ENCODE measurements around the gene MRPL52. TPM values are rescaled to one million over a fixed set of nuclear protein-coding genes. Genes with fewer than 3 reads are reported as not detected.
A peak's percentile ranks its signal among the peaks of the same experiment; 100 is the strongest.

MRPL52 gene
- total RNA-seq, 1 experiment from 2014 or later, result 180 TPM

DNA sequence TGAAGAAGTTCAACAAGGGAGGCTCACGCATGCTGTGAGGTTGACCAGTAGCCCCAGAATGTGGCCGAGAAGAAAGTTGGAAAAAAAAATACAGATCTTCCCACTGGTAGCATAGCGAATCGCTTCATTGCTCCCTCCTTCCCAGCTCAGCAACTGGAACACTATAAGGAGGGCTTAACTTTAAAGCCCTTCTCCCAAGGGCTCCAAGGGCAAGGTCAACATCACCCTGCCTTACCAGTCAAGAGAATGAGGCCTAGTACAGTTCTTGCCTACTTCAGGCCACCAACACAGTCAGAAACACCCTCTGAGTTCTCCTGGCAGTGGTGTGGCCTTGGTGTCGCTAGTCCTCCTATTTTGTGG, 48.8 kb upstream of the MRPL52 start:
- ChIA-PET POLR2A (ENCODE audit: unreplicated experiment) (no interaction called here), CTCF (no interaction called here)
- Histone ChIP-seq H3K9ac (ENCODE audit: low read length) (no peak overlapping the region), H4K20me1 (ENCODE audit: low read length) (no peaks in the 10 kb centered on the region), H3K27ac (ENCODE audit: low read length) (no peak overlapping the region), H3K36me3 (ENCODE audit: low read depth, low read length) (no peaks in the 10 kb centered on the region), H3K4me2 (ENCODE audit: low read length) (no peak overlapping the region), H3K4me1 (ENCODE audit: insufficient read depth, low read length) (0 out of 2 replicates have a peak, but pooled peaks cover 4% of the 10 kb centered on the region), H3K27me3 (ENCODE audit: low read length) (no peaks in the 10 kb centered on the region), H3K4me3 (ENCODE audit: low read length) (no peak overlapping the region), H2AFZ (ENCODE audit: low read length) (no peak overlapping the region), H3K79me2 (ENCODE audit: low read length) (no peaks in the 10 kb centered on the region), H3K9me3 (ENCODE audit: low read length) (no peaks in the 10 kb centered on the region), H3K9me2 (replicated peaks; ENCODE audit: low read length) (no peaks in the 10 kb centered on the region), H3F3A (ENCODE audit: low read length, unreplicated experiment) (no peaks in the 10 kb centered on the region)
- ATAC-seq (no peak), DNase-seq (no peak)
- intact Hi-C loops (cut with micrococcal nuclease), result no loop called here
- TF ChIP-seq EZH2 (IDR thresholded peaks at IDR 0.05; ENCODE audit: low read length, unreplicated experiment), result no peak
- no peak for TF ChIP-seq EZH2phosphoT487 (IDR thresholded peaks at IDR 0.05; ENCODE audit: borderline replicate concordance, low read length)
- TF ChIP-seq, protein P1, sequence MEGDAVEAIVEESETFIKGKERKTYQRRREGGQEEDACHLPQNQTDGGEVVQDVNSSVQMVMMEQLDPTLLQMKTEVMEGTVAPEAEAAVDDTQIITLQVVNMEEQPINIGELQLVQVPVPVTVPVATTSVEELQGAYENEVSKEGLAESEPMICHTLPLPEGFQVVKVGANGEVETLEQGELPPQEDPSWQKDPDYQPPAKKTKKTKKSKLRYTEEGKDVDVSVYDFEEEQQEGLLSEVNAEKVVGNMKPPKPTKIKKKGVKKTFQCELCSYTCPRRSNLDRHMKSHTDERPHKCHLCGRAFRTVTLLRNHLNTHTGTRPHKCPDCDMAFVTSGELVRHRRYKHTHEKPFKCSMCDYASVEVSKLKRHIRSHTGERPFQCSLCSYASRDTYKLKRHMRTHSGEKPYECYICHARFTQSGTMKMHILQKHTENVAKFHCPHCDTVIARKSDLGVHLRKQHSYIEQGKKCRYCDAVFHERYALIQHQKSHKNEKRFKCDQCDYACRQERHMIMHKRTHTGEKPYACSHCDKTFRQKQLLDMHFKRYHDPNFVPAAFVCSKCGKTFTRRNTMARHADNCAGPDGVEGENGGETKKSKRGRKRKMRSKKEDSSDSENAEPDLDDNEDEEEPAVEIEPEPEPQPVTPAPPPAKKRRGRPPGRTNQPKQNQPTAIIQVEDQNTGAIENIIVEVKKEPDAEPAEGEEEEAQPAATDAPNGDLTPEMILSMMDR (conservative IDR thresholded peaks at IDR 0.05; ENCODE audit: low read depth, low read length), result no peak
- BruUV-seq (replicated peaks), result no TSS peak

DNA sequence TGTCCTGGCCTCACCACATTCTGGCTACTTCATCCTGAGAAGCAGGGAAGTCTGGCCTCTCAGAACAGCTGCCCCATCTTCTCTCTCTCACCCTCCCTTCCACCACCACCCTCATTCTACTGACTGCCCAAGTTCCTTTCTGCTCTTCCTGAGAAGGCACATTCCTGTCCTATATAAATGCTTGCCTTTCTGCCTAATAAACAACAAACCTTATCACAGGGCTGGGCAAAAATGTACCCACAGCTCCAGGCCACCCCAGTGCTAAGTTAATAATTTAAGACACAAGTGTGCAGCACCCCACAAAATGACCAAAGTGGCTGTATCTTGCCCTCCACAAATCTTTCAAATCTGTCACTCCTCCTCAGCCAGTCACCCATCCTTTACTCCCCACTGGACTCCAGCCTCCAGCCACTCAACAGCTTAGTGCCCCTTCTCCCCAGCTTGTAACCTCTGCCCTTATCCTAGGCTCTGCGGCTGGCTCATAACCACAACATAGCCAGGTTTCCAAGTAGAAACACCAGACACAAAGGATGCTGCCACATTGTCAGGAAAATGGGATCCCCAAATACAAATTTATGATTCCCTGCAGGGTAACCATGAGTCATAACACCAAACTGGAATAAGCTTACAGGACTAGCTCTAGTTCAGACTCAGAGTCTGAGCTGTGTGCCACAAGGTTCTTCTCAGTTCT, 48.2 kb upstream of the MRPL52 start:
- ChIA-PET CTCF (interaction anchor here (0.8 to 1.0 kb wide), 2 partner anchors 72 to 128 kb away, joined by 3 read pairs; no protein-coding TSS in a partner anchor), POLR2A (ENCODE audit: unreplicated experiment) (interaction anchor here (0.5 to 0.6 kb wide), 2 partner anchors 64 to 138 kb away, joined by 3 to 12 read pairs; no protein-coding TSS in a partner anchor)
- Histone ChIP-seq H3K27ac (ENCODE audit: low read length) (no peak overlapping the region), H3K9me2 (replicated peaks; ENCODE audit: low read length) (no peaks in the 10 kb centered on the region), H3K9me3 (ENCODE audit: low read length) (no peaks in the 10 kb centered on the region), H3K4me1 (ENCODE audit: insufficient read depth, low read length) (0 out of 2 replicates have a peak, but pooled peaks cover 4% of the 10 kb centered on the region), H3F3A (ENCODE audit: low read length, unreplicated experiment) (no peaks in the 10 kb centered on the region), H3K9ac (ENCODE audit: low read length) (no peak overlapping the region), H3K4me2 (ENCODE audit: low read length) (no peak overlapping the region), H2AFZ (ENCODE audit: low read length) (no peak overlapping the region), H3K27me3 (ENCODE audit: low read length) (no peaks in the 10 kb centered on the region), H4K20me1 (ENCODE audit: low read length) (no peaks in the 10 kb centered on the region), H3K4me3 (ENCODE audit: low read length) (no peak overlapping the region), H3K79me2 (ENCODE audit: low read length) (no peaks in the 10 kb centered on the region), H3K36me3 (ENCODE audit: low read depth, low read length) (no peaks in the 10 kb centered on the region)
- BruUV-seq (replicated peaks), result no TSS peak
- TF ChIP-seq, protein P1 (conservative IDR thresholded peaks at IDR 0.05; ENCODE audit: low read depth, low read length), result no peak
- TF ChIP-seq EZH2 (IDR thresholded peaks at IDR 0.05; ENCODE audit: low read length, unreplicated experiment) (no peak), EZH2phosphoT487 (IDR thresholded peaks at IDR 0.05; ENCODE audit: borderline replicate concordance, low read length) (no peak)
- intact Hi-C loops (cut with micrococcal nuclease), result no loop called here
- DNase-seq, result peak; percentile 45
- peak; percentile 68; the same call in 1 of the 2 replicates for ATAC-seq

DNA sequence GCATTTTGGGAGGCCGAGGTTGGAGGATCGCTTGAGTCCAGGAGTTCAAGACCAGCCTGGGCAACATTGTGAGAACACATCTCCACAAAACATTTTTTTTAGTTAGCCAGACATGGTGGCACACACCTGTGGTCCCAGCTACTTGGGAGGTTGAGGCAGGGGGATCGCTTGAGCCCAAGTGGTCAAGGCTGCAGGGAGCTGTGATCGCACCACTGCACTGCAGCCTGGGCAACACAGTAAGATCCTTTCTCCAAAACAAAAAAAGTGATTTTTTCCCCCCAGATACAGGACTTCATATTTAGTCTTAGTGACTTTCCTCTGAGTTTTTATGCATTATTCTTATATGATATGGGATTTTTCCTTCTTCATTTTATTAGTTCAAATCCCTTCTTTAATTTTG, 43.0 kb upstream of the MRPL52 start:
- DNase-seq, result no peak
- H3K27ac ChIP-seq (ENCODE audit: low read length), result no peak overlapping the region
- POLR2A ChIA-PET (ENCODE audit: unreplicated experiment), result no interaction called here
- no peak for ATAC-seq
- H3K79me2 ChIP-seq (ENCODE audit: low read length), result no peaks in the 10 kb centered on the region
- H3F3A ChIP-seq (ENCODE audit: low read length, unreplicated experiment), result no peaks in the 10 kb centered on the region
- H3K27me3 ChIP-seq (ENCODE audit: low read length), result no peaks in the 10 kb centered on the region
- H2AFZ ChIP-seq (ENCODE audit: low read length), result no peak overlapping the region
- peaks cover 20% of the 10 kb centered on the region for H3K4me1 ChIP-seq (ENCODE audit: insufficient read depth, low read length)
- no peak overlapping the region for H3K9ac ChIP-seq (ENCODE audit: low read length)
- CTCF ChIA-PET, result no interaction called here
- no peak overlapping the region for H3K4me3 ChIP-seq (ENCODE audit: low read length)
- no peaks in the 10 kb centered on the region for H3K36me3 ChIP-seq (ENCODE audit: low read depth, low read length)
- no peaks in the 10 kb centered on the region for H3K9me2 ChIP-seq (replicated peaks; ENCODE audit: low read length)
- TF ChIP-seq, protein P1 (conservative IDR thresholded peaks at IDR 0.05; ENCODE audit: low read depth, low read length), result no peak
- TF ChIP-seq EZH2phosphoT487 (IDR thresholded peaks at IDR 0.05; ENCODE audit: borderline replicate concordance, low read length) (no peak), EZH2 (IDR thresholded peaks at IDR 0.05; ENCODE audit: low read length, unreplicated experiment) (no peak)
- H3K9me3 ChIP-seq (ENCODE audit: low read length), result no peaks in the 10 kb centered on the region
- BruUV-seq (replicated peaks), result no TSS peak
- intact Hi-C loops (cut with micrococcal nuclease), result no loop called here
- no peak overlapping the region for H3K4me2 ChIP-seq (ENCODE audit: low read length)
- H4K20me1 ChIP-seq (ENCODE audit: low read length), result no peaks in the 10 kb centered on the region

Measured in PC-3 (cell line).